Activated CD4-positive, alpha-beta T cell treated with anti-CD3 and anti-CD28 coated beads for 4 hours (primary cell): ENCODE results near the gene DUSP6.

Experiments used
- DNase-seq, 2 donors: peaks; one replicate each; pipeline ENCODE4 v3.0.0-alpha.2; 2020

Gene DUSP6

DNA sequence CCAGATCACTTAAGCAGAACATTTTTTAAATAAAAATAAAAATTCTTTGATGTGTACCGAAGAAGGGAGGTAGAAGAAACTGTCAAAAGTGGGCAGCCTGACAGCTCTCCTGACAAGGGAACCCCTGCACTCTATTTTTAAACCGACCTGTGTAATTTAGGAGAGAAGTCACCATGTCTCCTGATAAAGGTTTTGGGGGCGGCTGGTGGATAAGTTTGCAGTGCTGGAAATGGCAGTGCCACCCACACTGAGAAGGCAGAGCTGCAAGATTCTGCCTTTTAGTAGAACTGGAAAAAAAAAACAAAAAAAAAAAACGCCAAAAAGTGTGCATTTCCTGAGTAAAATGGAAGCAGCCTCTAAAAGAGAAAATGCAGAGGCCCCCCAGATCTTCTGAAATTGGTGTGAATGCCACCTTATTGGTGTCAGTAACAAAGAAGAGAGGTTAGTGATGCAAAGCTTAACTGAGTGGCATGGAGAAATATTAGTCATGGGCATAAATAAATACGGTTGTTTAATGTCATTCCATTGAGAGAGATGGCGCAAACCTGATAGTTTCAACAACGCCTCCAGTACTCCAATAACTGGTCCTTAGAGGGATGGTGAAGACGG, 24.7 kb downstream of the DUSP6 start:
- no peak for DNase-seq

- no peak for DNase-seq
These were observed 25.9 kb downstream of the DUSP6 start for GRCh38 chr12:89326239-89327040.

DNA sequence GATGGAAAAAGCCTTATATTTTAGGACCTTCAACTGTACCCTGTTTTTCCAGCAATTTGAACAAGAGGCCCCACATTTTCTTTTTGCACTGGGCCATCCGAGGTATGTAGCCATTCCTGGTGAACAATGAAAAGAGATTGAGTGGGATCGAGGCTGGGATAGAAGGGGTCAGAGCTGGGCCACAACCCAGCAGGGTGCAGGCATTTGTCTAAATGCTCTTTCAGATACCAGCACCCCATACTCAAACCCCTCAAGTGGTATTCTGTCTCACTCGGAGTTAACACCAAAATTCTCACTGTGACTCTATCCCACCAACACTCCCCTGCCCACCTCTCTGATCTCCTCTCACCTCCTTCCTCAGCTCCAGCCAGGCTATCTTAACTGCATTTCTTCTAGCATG, 26.8 kb downstream of the DUSP6 start:
- no peak for DNase-seq

GRCh38 chr12:89324437-89324836, 27.9 kb downstream of the DUSP6 start:
- no peak for DNase-seq

DNA sequence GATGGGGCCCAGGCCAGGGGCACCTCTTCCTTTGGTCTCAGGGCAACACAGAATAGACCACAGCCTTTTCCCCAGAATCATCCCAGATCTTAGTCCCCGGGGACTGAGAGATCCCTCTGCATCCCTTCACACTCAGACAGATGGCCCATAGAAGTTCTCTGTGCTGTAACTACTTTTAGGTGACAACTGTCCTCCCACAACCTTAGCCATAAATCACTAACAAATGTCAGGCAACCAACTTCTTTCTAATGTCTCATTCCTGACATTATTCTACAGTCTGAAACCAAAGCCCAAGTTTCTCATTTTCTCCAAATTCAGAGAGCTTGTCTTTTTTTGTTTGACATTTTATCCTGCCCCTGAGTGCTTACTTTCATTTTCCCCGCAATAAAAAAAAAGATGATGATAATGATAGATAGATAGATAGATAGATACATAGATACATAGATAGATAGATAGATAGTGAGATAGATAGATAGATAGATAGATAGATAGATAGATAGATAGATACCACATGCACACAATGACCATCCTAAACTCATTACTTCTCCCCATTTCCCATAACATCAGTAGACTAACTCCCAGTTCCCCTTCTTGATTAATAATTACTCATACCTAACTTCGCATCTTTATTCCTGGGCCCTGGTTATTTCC, 28.6 kb downstream of the DUSP6 start:
- no peak for DNase-seq

DNA sequence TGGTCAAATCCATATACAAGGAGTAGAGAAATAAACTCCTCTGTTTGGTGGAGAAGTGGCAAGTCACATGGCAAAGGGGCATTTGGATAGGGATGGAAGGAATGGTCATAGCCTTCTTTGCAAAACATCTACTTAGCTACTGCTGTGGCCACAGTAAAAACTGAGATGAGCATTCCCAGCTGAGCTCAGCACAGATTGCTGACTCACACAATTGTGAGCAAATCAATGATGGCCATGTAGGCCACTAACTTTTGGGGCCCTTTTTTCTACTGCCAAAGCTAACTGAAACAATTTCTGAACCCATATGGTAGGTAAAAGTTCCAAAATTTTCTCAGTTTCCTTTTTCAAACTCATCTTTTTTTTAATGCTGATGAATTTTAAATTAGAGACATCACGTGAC, 31.6 kb downstream of the DUSP6 start:
- DNase-seq: no peak

DNA sequence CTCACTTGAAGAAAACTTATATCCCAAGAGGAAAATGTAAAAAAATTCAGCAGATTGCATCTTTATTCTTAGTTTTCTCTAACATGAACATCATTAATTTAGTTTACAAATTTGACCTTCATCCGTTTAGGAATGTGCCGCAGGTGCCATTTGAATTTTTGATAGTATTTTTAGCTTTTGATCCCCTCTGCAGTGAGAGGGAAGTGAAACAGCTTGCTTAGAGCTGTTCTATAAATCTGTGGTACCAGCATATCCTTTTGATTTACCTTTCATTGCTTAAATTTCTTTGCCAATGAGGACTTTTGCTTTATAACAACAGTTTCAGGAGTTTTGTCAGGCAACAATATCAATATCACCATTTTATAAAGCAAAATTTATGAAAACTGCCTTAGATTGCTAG, 32.7 kb downstream of the DUSP6 start:
- DNase-seq: no peak

DNA sequence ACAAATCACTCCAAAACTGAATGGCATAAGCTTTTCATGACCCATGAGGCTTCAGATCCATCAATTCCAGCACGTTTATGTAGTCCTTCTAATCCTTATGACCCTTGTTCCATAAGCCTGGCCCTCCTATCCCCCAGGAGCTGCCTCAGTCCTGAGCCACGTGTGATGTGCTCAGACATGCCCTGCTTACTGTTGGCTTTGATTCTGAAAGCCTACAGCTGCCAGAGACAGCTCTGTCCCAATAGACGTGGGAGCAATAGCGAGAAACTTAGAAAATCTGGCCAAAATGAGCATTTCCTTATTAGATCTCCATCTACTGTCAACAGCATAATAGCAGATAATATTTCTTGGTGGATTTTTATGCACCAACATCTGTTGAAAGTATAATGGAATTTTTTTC, 33.2 kb downstream of the DUSP6 start:
- no peak for DNase-seq

GRCh38 chr12:89316705-89317139, 35.6 kb downstream of the DUSP6 start:
- no peak for DNase-seq

DNA sequence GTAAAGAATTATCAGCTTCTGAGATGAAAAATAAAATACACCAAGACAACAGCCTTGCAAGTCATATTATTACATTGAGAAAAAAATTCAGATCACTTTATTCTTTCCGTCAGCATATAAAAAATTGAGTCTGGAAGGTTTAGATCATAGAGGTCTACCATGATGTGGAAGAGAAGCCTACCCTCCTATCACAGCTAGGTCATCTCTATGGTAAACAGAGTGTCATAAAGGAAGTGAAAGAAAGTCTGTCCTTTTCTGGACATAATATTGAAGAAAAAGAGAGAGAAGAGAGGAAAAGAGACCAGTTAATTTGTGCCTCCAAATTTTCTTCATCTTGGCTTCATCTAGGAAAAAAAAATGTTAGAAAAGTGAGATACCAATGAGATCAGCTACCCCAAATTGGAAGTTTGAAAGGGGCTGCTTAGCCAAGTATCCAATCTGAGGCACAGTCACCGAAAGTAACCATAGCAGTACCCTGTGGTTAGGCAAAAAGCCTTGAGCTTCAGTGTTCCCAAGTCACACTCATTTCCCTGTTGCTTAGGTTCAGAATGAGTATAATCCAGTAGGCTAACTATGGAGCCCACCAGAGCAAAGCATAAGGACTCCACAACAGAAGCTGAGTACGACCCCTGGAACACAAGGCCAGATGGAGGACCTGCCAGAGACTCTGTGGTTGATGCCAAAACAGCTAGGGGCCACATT, 38.1 kb downstream of the DUSP6 start:
- no peak for DNase-seq

- DNase-seq: no peak
These were observed 40.5 kb downstream of the DUSP6 start for GRCh38 chr12:89311703-89312293.

DNA sequence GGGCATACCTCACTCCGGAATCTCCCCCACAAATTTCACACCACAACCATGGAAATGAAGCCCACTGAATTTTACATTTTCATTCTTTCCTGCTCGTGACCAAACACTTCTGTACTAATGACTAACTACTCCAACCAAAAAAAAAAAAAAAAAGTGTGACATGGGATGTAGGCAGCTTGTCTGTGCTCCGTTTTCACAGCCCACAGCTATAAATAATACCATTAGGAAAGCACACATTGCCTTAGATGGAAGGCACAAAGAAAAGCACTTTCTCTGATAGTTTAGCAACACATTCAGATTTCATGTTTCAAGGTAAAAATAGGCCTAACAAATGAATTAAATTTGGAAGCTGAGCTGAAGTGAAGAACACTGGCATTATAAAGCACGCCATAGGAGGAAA, 42.5 kb downstream of the DUSP6 start:
- DNase-seq: no peak

DNA sequence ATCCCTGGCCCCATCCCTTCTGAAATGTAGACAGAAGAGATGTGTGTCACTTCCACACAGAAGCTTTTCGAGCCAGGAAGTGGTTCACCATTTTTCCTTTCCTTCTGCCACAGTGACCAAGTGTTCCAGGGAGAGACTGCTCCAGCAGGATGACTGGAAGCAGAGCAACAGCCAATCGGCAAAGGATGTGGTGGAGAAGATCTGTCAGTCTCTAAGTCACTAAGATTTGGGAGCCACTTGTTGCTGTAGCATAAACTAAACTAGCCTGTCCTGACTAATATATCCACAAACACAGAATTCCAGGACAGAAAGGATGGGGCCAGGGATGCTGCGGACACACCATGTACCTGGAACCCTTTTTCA, 42.9 kb downstream of the DUSP6 start:
- DNase-seq: no peak

DNA sequence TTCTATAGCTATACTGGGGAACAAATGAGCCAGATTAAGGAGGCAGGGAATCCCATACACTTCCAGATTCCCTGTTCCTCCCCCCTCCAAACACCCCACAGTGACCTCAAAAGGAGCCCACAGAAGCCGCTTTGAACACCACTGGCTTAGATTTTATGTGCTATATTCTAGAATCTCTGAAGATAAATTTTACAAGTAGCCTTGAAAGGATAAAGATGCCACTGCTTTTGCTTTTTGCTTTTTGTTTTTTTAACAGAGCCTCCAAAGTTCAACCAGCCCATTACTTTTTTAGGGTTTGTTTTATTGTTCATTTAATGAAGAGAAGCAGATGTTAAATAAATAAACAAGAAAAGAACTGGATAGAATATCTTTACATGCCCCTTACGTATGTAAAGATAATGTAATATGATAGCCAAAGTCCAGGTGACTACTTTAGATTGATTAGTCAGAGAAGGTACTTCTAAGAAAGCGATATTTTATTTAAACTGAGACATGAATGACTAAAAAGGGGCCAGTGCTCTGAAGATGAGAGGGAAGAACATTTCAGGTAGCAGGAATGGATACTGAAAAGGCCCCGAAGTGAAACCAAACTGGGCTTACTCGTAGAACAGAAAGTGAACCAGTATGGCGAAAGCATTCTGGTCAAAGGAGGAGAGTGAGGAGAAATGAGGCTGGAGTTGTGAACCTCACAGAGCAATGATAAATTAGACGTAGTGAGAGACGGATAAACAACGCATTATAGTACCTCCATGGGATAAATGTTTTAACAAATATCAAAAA, 44.6 kb downstream of the DUSP6 start:
- no peak for DNase-seq

DNA sequence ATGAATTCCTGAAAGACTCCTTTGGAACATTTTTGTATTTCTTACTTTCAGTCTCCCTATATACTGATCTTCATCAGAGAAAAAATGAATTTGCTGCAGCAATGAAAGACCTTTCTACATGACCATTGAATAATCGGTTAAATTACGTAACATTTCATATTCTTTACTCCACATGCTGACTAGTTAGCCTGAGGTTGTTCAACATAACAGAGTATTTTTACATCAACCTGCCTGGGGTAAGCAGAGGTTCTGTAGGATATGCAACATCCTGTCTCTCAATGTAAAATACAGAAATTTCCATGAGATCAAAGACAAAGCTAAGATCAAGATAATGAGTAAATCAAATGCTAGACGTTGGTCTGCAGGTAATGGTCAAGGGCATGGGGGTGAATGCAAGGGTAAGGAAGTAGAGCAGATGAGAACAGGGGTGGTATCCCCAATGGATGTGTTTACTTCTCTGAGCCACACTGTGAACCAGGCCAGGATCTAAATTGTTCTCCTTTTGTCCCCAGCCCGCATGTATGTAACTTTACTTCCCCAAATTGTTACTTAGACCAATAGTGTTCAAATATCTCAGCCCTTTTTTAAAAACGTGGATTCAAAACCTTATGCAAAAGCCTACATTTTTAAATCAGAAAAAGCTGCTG, 45.4 kb downstream of the DUSP6 start:
- DNase-seq: no peak

- no peak for DNase-seq
These were observed 46.9 kb downstream of the DUSP6 start for GRCh38 chr12:89305373-89305772.

- DNase-seq: no peak
These were observed 52.4 kb downstream of the DUSP6 start for GRCh38 chr12:89299931-89300330.

GRCh38 chr12:89299417-89299816, 52.9 kb downstream of the DUSP6 start:
- DNase-seq: no peak
